Breast epithelium (tissue), 4 donors: ENCODE measurements around the gene IMPA2. TPM values are rescaled to one million over a fixed set of nuclear protein-coding genes. Genes with fewer than 3 reads are reported as not detected.
A peak's percentile ranks its signal among the peaks of the same experiment; 100 is the strongest.

Experiments
- DNase-seq, 2 donors: peaks; one replicate each; pipeline ENCODE4 v3.0.0-alpha.2; 2019; ENCODE audit warnings: low spot score in 2 of 2
- H3K27ac ChIP-seq, 2 donors: fragments of 200-600 bp; sonication (generic) in 1 of 2; one replicate each; pipeline ENCODE4 v1.5.1; 2016 to 2019; ENCODE audit warnings: mild to moderate bottlenecking in 1 of 2
- H3K27me3 ChIP-seq, 2 donors: fragments of 200-600 bp; sonication (generic) in 1 of 2; one replicate each; pipeline versions ENCODE4 v1.5.1 to v1.6.0; 2017 to 2019; ENCODE audit warnings: control low read depth in 1 of 2, mild to moderate bottlenecking in 1 of 2
- H3K36me3 ChIP-seq: fragments of 200-600 bp; one replicate; pipeline ENCODE4 v1.5.1; 2019
- H3K4me1 ChIP-seq, 2 donors: fragments of 200-600 bp; sonication (generic); one replicate each; pipeline ENCODE4 v1.5.1; 2016 to 2019; ENCODE audit warnings: control low read depth in 1 of 2
- H3K4me3 ChIP-seq, 3 donors: fragments of 200-600 bp; sonication (generic); 1 replicate in 2 of 3; 2 replicates in 1 of 3; pipeline ENCODE4 v1.5.1; 2016 to 2019; ENCODE audit warnings: mild to moderate bottlenecking in 3 of 3, moderate library complexity in 2 of 3
- H3K9me3 ChIP-seq, 2 donors: fragments of 200-600 bp; sonication (generic) in 1 of 2; one replicate each; pipeline ENCODE4 v1.5.1; 2016 to 2019; ENCODE audit warnings: control low read depth in 1 of 2
- POLR2A ChIP-seq: fragments of 450-650 bp; IDR thresholded peaks from one replicate; pipeline ENCODE4 v1.6.1; 2016; ENCODE audit warnings: antibody characterized with exemption, mild to moderate bottlenecking, moderate library complexity
- POLR2AphosphoS5 ChIP-seq, 3 donors: sonication (generic); formaldehyde crosslinking; IDR thresholded peaks; one replicate each; pipeline ENCODE4 v1.6.1; 2017; ENCODE audit warnings: antibody characterized with exemption in 3 of 3
- intact Hi-C: fragments of 100-400 bp; cut with DNase I; formaldehyde crosslinking; loops from one replicate; pipeline ENCODE4 v1.15.1; 2023; ENCODE audit warnings: low total_unique reads
- total RNA-seq, 3 donors: library from RNA; depleted of rRNA; stranded (reverse); fragments of >200 nt; gene quantifications; one replicate each; pipeline ENCODE4 v1.1.0, GENCODE V29; 2016
- TF ChIP-seq, protein P1 (sequence below), 3 donors: fragments of 450-650 bp; IDR thresholded peaks; one replicate each; pipeline ENCODE4 v1.5.1; 2016 to 2017; ENCODE audit warnings: antibody characterized with exemption in 3 of 3, mild to moderate bottlenecking in 3 of 3, moderate library complexity in 3 of 3

Gene IMPA2
- total RNA-seq, 3 donors from 2014 or later = 25.2 to 26.5 (median 26.2) TPM

DNA sequence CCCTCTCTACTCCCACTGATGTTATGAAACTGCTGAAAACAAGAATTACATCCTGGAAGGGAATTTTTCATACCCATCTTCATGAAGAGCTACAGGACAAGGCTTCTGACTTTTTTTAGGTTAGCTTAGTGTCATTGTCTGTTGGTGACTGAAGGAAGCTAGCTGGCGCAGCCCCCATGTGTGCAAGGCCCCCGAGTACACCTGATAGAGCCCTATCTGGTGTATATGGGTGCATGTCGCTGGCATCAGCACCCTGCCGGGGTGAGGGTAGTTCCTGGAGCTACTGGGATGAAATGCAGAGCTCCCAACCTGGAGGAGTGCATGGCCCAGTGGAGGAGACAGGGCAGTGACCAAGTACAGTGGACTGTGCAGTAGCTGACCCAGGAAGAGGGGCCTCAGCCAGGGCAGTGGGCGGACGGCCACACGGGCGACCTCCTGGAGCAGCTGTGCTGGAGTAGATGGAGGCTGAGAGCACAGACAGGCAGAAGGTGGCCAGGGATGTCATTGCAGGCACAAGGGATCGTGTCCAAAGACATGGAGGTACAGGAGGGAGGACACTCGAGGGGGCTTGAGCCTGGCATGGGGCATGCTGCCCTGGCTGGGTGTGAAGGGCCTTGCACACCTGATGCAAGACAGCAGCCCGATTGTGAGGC is 12.1 kb downstream of the IMPA2 start:
- no peak for DNase-seq
- Histone ChIP-seq H3K27me3 (no peaks in the 10 kb centered on the region), H3K9me3 (no peaks in the 10 kb centered on the region), H3K27ac (peak overlapping the region in 1 of 2 donors; percentile 76), H3K36me3 (no peaks in the 10 kb centered on the region), H3K4me1 (no peaks in the 10 kb centered on the region), H3K4me3 (no peak overlapping the region)
- TF ChIP-seq POLR2AphosphoS5 (IDR thresholded peaks at IDR 0.05) = no peak
- TF ChIP-seq POLR2A = no peak
- TF ChIP-seq, protein P1, sequence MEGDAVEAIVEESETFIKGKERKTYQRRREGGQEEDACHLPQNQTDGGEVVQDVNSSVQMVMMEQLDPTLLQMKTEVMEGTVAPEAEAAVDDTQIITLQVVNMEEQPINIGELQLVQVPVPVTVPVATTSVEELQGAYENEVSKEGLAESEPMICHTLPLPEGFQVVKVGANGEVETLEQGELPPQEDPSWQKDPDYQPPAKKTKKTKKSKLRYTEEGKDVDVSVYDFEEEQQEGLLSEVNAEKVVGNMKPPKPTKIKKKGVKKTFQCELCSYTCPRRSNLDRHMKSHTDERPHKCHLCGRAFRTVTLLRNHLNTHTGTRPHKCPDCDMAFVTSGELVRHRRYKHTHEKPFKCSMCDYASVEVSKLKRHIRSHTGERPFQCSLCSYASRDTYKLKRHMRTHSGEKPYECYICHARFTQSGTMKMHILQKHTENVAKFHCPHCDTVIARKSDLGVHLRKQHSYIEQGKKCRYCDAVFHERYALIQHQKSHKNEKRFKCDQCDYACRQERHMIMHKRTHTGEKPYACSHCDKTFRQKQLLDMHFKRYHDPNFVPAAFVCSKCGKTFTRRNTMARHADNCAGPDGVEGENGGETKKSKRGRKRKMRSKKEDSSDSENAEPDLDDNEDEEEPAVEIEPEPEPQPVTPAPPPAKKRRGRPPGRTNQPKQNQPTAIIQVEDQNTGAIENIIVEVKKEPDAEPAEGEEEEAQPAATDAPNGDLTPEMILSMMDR (IDR thresholded peaks at IDR 0.05) = no peak
- intact Hi-C loops = no loop called here

DNA sequence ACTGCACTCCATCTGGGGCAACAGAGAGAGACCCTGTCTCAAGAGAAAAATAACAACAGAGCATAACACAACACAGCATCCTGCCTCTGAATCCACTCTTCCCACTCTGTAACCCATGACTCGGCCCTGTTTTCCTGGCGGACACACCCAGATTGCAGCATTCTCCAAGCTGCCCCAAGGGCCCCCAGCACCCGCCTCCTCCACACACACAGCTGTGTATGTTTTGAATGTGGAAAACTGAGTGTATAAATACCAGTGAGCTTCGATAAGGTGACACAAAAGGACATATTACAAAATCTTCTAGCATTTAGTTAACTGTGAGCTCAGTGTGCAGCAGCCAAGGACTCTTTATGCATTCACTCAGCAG is 13.0 kb downstream of the IMPA2 start:
- no peak for DNase-seq
- Histone ChIP-seq H3K9me3 (no peaks in the 10 kb centered on the region), H3K27me3 (no peaks in the 10 kb centered on the region), H3K4me3 (no peak overlapping the region), H3K36me3 (no peaks in the 10 kb centered on the region), H3K4me1 (no peaks in the 10 kb centered on the region), H3K27ac (peak overlapping the region in 1 of 2 donors; percentile 76)
- TF ChIP-seq POLR2AphosphoS5 (IDR thresholded peaks at IDR 0.05) (peak in 1 of 3 donors; percentile 75), POLR2A (no peak)
- intact Hi-C loops = no loop called here

DNA sequence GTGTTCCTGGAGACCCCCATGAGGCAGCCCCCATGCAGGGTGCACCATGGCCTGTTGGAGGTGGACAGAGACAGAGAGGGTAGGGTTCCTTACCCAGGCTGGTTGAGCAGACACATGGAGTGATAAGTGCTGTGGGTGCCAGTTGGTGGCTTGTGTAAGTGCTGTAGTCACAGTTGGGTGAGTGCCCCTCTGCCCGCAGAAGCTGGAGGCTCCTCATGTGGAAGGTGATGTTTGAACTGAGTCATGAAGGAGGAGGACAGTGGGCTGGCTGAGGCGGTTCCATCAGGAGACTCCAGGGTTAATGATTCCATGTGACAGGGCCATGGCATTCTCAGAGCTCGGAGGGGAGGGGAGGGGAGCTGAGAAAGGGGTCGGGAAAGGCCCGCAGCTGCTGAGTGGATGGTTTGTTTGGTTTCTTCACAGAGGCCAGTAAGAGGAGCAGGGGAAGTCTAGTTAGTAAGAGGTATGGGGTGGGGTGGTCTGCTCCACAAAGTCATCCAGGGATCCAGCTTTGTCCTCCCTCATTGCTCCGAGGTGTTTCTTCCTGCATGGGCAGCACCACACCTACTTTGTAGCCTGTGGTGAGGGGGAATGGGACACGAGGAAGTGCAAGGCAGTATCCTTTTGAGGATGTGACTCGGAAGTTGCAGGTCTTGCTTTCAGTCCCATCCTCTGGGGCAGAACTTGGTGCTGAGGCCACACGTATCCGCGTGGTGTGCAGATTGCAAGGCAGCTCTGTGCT is 13.6 kb downstream of the IMPA2 start:
- no peak overlapping the region for H3K4me3 ChIP-seq
- H3K27ac ChIP-seq = peak overlapping the region in 1 of 2 donors; percentile 76
- TF ChIP-seq POLR2AphosphoS5 (IDR thresholded peaks at IDR 0.05) (no peak), POLR2A (no peak)
- TF ChIP-seq, protein P1 (IDR thresholded peaks at IDR 0.05) = no peak

DNA sequence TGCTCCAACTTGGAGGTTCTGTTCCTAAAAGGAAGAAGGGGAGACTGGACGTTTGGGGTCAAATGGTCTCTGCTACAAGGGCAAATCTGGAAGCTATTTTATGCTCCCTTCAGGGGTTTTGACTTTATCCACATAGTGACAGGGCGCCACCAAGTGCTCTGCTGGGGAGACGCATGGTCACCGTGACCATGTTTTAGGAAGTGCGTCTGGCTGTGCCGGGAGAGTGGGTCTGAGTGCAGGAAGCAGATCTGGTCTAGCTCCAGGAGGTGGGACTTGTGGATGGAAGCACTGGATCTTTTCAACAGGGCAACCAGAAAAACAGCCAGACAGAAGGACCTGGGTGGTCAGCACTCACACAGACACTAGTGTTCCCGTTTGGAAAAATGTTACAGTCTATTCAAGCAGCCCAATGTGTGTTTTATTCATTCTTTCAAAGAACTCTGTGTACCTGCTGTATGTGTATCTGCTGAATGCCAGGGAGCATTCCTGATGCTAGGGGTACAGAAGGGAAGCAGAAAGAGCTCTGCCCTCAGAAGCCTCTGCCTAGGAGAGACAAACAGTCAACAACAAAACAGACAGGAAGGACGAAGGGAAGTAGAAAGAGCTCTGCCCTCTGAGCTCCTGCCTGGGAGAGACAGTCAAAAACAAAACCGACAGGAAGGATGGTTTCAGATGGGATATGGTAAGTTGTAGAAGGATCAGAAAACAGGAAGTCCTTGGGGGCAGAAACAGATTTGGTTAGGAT is 14.3 kb downstream of the IMPA2 start:
- Histone ChIP-seq H3K36me3 (no peaks in the 10 kb centered on the region), H3K4me1 (no peaks in the 10 kb centered on the region), H3K9me3 (no peaks in the 10 kb centered on the region), H3K27me3 (no peaks in the 10 kb centered on the region), H3K27ac (peak overlapping the region; percentile 17 to 76), H3K4me3 (no peak overlapping the region)
- intact Hi-C loops = no loop called here
- TF ChIP-seq POLR2A = no peak
- TF ChIP-seq, protein P1 (IDR thresholded peaks at IDR 0.05) = peak; percentile 12 to 80 (median 72)
- no peak for TF ChIP-seq POLR2AphosphoS5 (IDR thresholded peaks at IDR 0.05)
- DNase-seq = peak in 1 of 2 donors; percentile 60

More for the DNA sequence above, 13.6 kb downstream of the IMPA2 start:
- Histone ChIP-seq H3K27me3 (no peaks in the 10 kb centered on the region), H3K9me3 (no peaks in the 10 kb centered on the region), H3K4me1 (no peaks in the 10 kb centered on the region), H3K36me3 (no peaks in the 10 kb centered on the region)
- intact Hi-C loops = no loop called here
- no peak for DNase-seq

DNA sequence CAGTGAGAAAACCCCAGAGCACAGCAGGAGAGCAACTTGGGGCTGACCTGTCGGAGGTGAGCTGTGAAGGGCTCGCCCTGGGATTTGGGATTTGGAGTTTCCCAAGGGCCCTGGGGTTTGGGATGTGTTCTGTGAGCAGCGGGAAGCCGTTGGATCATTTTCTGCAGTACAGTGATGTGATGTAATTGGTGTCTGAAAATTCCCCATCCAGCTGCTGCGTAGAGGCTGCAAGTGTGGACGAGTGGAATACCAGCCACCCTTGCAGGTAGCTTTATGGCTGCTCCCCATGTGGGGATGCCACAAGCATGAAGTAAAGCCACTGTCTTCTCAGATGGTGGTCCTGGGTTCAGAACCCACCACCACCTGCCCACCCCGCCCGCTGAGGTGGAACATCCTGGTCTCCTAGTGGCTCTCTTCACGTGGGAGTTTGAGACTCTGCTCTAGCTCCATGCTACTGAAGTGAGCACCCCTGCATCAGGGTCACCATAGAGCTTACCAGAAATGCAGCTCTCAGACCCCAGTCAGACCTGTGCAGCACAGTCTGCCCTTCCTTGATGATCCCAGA is 15.0 kb downstream of the IMPA2 start:
- no peak overlapping the region for H3K4me3 ChIP-seq
- H3K27ac ChIP-seq = peak overlapping the region; percentile 17 to 76
- intact Hi-C loops = no loop called here
- no peak for TF ChIP-seq POLR2A
- no peak for TF ChIP-seq POLR2AphosphoS5 (IDR thresholded peaks at IDR 0.05)
- TF ChIP-seq, protein P1 (IDR thresholded peaks at IDR 0.05) = no peak
- no peaks in the 10 kb centered on the region for H3K4me1 ChIP-seq
- no peaks in the 10 kb centered on the region for H3K36me3 ChIP-seq
- DNase-seq = no peak
- no peaks in the 10 kb centered on the region for H3K9me3 ChIP-seq
- no peaks in the 10 kb centered on the region for H3K27me3 ChIP-seq
